HEK293 (cell line): ENCODE measurements around the gene ATP6V1G1.

Source experiments
- CTCF ChIA-PET: fragments of 350-600 bp; formaldehyde crosslinking; extraction: SDS; loops from one replicate; lab custom pipeline; 2021; ENCODE audit warnings: antibody characterized with exemption; lab: Yijun Ruan, JAX
- POLR2A ChIA-PET: fragments of 300-600 bp; formaldehyde crosslinking; extraction: SDS; loops from one replicate; lab custom pipeline; 2020; ENCODE audit warnings: antibody characterized with exemption, inconsistent platforms; lab: Yijun Ruan, JAX
- H3K27ac ChIP-seq: fragments of 200-500 bp; sonication (Bioruptor generic); 2 replicates; pipeline ENCODE4 v1.5.1; 2014; ENCODE audit warnings: low read depth, low read length, control low read depth, inconsistent platforms; ENCODE audit errors: extremely low read depth
- H3K36me3 ChIP-seq, 2 experiments: fragments of 200-500 bp in 1 of 2; sonication (Bioruptor generic) in 1 of 2; 1 replicate in 1 of 2; 2 replicates in 1 of 2; pipeline ENCODE4 v1.5.1; 2014 to 2017; ENCODE audit warnings: inconsistent platforms in 2 of 2, low read length in 2 of 2; ENCODE audit not compliant: control insufficient read depth in 2 of 2, insufficient read depth in 1 of 2
- H3K4me1 ChIP-seq: fragments of 200-500 bp; sonication (Bioruptor generic); 2 replicates; pipeline ENCODE4 v1.5.1; 2014; ENCODE audit warnings: mild to moderate bottlenecking, low read length, inconsistent platforms; ENCODE audit not compliant: control insufficient read depth, insufficient read depth
- H3K4me3 ChIP-seq: 2 replicates; pipeline ENCODE4 v1.5.1; 2011; ENCODE audit warnings: low read depth, mild to moderate bottlenecking, control low read depth, low read length, moderate library complexity
- H3K9me3 ChIP-seq: fragments of 200-500 bp; sonication (Bioruptor generic); 2 replicates; pipeline ENCODE4 v1.5.1; 2014; ENCODE audit warnings: low read depth, low read length, inconsistent platforms; ENCODE audit not compliant: control insufficient read depth, insufficient read depth
- REST ChIP-seq: fragments of 450-650 bp; formaldehyde crosslinking; IDR thresholded peaks from 2 replicates; pipeline ENCODE4 v1.5.1; 2016; ENCODE audit warnings: missing biosample characterization, missing genetic modification characterization
- SP3 ChIP-seq: fragments of 450-650 bp; formaldehyde crosslinking; IDR thresholded peaks from 2 replicates; pipeline ENCODE4 v1.5.1; 2016; ENCODE audit warnings: missing biosample characterization, missing genetic modification characterization
- ZBTB1 ChIP-seq: fragments of 450-650 bp; formaldehyde crosslinking; IDR thresholded peaks from 2 replicates; pipeline ENCODE4 v1.5.1; 2016; ENCODE audit warnings: missing biosample characterization, missing genetic modification characterization
- ZNF10 ChIP-seq: fragments of 450-650 bp; formaldehyde crosslinking; IDR thresholded peaks from 2 replicates; pipeline ENCODE4 v1.5.1; 2017; ENCODE audit warnings: missing biosample characterization, missing genetic modification characterization
- ZNF112 ChIP-seq: fragments of 450-650 bp; formaldehyde crosslinking; IDR thresholded peaks from 2 replicates; pipeline ENCODE4 v1.5.0; 2017; ENCODE audit warnings: missing biosample characterization, missing genetic modification characterization
- ZNF175 ChIP-seq: fragments of 450-650 bp; formaldehyde crosslinking; IDR thresholded peaks from 2 replicates; pipeline ENCODE4 v1.5.1; 2016; ENCODE audit warnings: missing biosample characterization, missing genetic modification characterization
- ZNF302 ChIP-seq: fragments of 450-650 bp; formaldehyde crosslinking; IDR thresholded peaks from 2 replicates; pipeline ENCODE4 v1.5.1; 2016; ENCODE audit warnings: missing biosample characterization, missing genetic modification characterization, low read depth
- ZNF416 ChIP-seq: fragments of 450-650 bp; formaldehyde crosslinking; IDR thresholded peaks from 2 replicates; pipeline ENCODE4 v1.5.1; 2016; ENCODE audit warnings: missing biosample characterization, missing genetic modification characterization
- ZNF600 ChIP-seq: fragments of 450-650 bp; formaldehyde crosslinking; IDR thresholded peaks from 2 replicates; pipeline ENCODE4 v1.5.1; 2016; ENCODE audit warnings: missing biosample characterization, missing genetic modification characterization
- TF ChIP-seq, protein P1 (sequence below): fragments of 450-650 bp; formaldehyde crosslinking; IDR thresholded peaks from 2 replicates; pipeline ENCODE4 v1.5.1; 2016; ENCODE audit warnings: missing biosample characterization, missing genetic modification characterization

Gene ATP6V1G1

DNA sequence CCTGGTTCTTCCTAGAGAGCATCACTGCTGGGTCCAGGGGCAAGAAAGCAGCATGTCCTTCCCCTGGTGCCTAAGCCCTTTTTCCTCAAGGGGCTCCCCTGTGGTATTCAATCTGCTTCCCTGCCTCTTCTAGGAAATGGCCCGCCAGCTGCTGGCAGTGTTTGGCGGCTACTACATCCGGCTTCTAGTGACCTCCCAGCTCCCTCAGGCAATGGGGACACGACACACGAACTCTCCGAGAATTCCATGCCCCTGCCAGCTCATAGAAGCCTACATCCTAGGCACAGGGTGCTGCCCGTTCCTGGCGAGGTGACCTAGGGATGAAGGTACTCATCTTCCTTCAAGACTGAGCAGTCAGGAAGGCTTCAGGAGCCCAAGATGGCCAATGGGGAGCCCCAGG is 55.4 kb downstream of the ATP6V1G1 start:
- POLR2A ChIA-PET, result no interaction called here
- CTCF ChIA-PET, result interaction anchor here (0.6 kb wide), 1 partner anchor 159 kb away, joined by 3 read pairs; no protein-coding TSS in a partner anchor

DNA sequence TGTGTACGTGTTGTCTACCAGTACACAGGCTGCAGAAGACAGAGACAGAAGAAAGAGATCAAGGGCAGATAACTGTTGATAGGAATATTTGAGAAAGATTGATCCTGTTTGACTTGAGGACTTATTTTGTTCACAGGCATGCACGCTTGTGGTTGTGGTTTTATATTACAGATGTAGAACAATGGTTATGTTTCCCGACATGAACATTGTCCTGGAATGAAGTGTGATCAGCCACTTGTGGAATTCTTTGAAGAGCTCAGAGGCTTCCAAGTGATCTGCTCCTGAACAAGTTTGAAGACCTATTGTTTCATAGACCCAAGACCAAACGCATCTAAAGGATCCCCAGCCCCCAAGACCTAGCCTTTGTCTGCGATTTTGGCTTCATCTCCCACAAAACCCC is 56.3 kb downstream of the ATP6V1G1 start:
- TF ChIP-seq ZNF175 (tag by site-specific recombination) (no peak), REST (tag by site-specific recombination) (no peak), SP3 (tag by site-specific recombination) (no peak), ZBTB1 (tag by site-specific recombination) (no peak), ZNF112 (tag by site-specific recombination) (no peak), ZNF600 (tag by site-specific recombination) (no peak)
- TF ChIP-seq, protein P1, sequence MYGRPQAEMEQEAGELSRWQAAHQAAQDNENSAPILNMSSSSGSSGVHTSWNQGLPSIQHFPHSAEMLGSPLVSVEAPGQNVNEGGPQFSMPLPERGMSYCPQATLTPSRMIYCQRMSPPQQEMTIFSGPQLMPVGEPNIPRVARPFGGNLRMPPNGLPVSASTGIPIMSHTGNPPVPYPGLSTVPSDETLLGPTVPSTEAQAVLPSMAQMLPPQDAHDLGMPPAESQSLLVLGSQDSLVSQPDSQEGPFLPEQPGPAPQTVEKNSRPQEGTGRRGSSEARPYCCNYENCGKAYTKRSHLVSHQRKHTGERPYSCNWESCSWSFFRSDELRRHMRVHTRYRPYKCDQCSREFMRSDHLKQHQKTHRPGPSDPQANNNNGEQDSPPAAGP, result no peak
- TF ChIP-seq, all 188 proteins: peak for 0
- Histone ChIP-seq H3K4me3 (no peak overlapping the region), H3K36me3 (peaks cover 9 to 54% of the 10 kb centered on the region in 2 experiments), H3K27ac (no peak overlapping the region), H3K4me1 (no peaks in the 10 kb centered on the region), H3K9me3 (no peaks in the 10 kb centered on the region)
- ChIA-PET CTCF (interaction anchor here (0.5 to 1.9 kb wide), 4 partner anchors 9 to 826 kb away, joined by 3 to 17 read pairs (median 6); no protein-coding TSS in a partner anchor), POLR2A (no interaction called here)

More for the DNA sequence above, 55.4 kb downstream of the ATP6V1G1 start:
- no peak for TF ChIP-seq ZNF10 (tag by site-specific recombination)
- TF ChIP-seq ZNF302 (tag by site-specific recombination), result no peak
- TF ChIP-seq ZNF416 (tag by site-specific recombination), result no peak
- no peak overlapping the region for H3K4me3 ChIP-seq
- H3K4me1 ChIP-seq, result no peaks in the 10 kb centered on the region
- no peak overlapping the region for H3K27ac ChIP-seq
- H3K36me3 ChIP-seq, result peaks cover 7 to 63% of the 10 kb centered on the region in 2 experiments
- H3K9me3 ChIP-seq, result no peaks in the 10 kb centered on the region
